ENCODE measurements around the gene ST3GAL3. TPM values are rescaled to one million over a fixed set of nuclear protein-coding genes. Genes with fewer than 3 reads are reported as not detected.

Gene ST3GAL3
- total RNA-seq, 1 experiment from 2014 or later, result 8.3 TPM

DNA sequence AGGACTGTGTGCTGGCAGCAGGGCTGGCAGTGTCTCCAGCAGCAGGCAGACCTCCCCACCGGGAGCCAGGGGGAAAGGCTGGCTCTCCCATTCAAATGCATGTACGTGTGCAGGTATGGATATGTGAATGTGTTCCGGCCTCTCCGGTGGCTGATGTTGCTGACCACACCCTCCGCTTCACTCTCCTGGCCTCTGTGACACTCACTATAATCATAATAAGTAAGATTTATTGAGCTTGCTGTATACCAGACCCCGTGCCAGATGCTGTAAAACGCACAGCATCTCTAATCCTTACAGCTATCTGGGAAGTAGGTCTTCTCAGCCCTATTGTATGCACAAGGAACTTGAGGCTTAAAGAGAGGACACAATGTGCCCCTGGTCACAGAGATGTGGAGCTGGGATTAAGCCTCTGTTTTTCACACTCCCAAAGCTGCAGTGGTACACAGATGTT is 205.7 kb downstream of the ST3GAL3 start:
- DNase-seq, result no peak
- no peak overlapping the region for H3K23ac ChIP-seq (ENCODE audit: insufficient read length, low read depth, low read length)
- no peak overlapping the region for H2BK12ac ChIP-seq (ENCODE audit: insufficient read length, low read depth, low read length)
- H2BK120ac ChIP-seq (ENCODE audit: low read depth, low read length, poor library complexity, severe bottlenecking), result no peak overlapping the region
- Mint-ChIP-seq H3K9me3 (no peaks in the 10 kb centered on the region), H3K4me1 (peaks cover 32 to 34% of the 10 kb centered on the region in 2 experiments), H3K36me3 (ENCODE audit: insufficient read depth in 1 of 3, low read depth in 3 of 3) (no peaks in the 10 kb centered on the region), H3K27ac (peak overlapping the region in 2 of 3 experiments; percentile 48 to 65; a peak in 2 of 7 replicates), H3K27me3 (ENCODE audit: low read depth) (peaks cover under 1% of the 10 kb centered on the region; the same call in 1 of the 2 replicates), H3K4me3 (no peak overlapping the region)
- no peak overlapping the region for H3K27ac ChIP-seq (ENCODE audit: insufficient read length, low read depth, low read length)
- H4K20me1 ChIP-seq (ENCODE audit: control insufficient read depth, insufficient read depth, insufficient read length), result no peaks in the 10 kb centered on the region
- no peak overlapping the region for H3K14ac ChIP-seq (ENCODE audit: insufficient read depth, low read length)
- no peak overlapping the region for H3K4me2 ChIP-seq (ENCODE audit: insufficient read depth, insufficient read length, low read length)
- H3K56ac ChIP-seq (ENCODE audit: insufficient read length, low read depth, low read length), result no peak overlapping the region
- H4K5ac ChIP-seq (ENCODE audit: insufficient read length, low read depth, low read length), result no peak overlapping the region
- TF ChIP-seq, protein P1, sequence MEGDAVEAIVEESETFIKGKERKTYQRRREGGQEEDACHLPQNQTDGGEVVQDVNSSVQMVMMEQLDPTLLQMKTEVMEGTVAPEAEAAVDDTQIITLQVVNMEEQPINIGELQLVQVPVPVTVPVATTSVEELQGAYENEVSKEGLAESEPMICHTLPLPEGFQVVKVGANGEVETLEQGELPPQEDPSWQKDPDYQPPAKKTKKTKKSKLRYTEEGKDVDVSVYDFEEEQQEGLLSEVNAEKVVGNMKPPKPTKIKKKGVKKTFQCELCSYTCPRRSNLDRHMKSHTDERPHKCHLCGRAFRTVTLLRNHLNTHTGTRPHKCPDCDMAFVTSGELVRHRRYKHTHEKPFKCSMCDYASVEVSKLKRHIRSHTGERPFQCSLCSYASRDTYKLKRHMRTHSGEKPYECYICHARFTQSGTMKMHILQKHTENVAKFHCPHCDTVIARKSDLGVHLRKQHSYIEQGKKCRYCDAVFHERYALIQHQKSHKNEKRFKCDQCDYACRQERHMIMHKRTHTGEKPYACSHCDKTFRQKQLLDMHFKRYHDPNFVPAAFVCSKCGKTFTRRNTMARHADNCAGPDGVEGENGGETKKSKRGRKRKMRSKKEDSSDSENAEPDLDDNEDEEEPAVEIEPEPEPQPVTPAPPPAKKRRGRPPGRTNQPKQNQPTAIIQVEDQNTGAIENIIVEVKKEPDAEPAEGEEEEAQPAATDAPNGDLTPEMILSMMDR (conservative IDR thresholded peaks at IDR 0.05), result no peak
- H4K91ac ChIP-seq (ENCODE audit: insufficient read length, low read depth, low read length), result no peak overlapping the region
- no peaks in the 10 kb centered on the region for H3K27me3 ChIP-seq (ENCODE audit: insufficient read depth, low read length)
- H3K4ac ChIP-seq (ENCODE audit: low read depth, low read length), result no peak overlapping the region
- no peak overlapping the region for H2BK20ac ChIP-seq (ENCODE audit: low read depth, low read length, poor library complexity, severe bottlenecking)
- H2AFZ ChIP-seq (ENCODE audit: low read length), result no peak overlapping the region
- no peak overlapping the region for H2BK5ac ChIP-seq (ENCODE audit: insufficient read length, low read length)
- no peak overlapping the region for H3K18ac ChIP-seq (ENCODE audit: insufficient read length, low read depth, low read length)
- WGBS (ENCODE audit: extremely low coverage, insufficient read length, low lambda C conversion rate), result no CpG with 5 or more reads among the region's 7 CpGs
- peaks cover 11% of the 10 kb centered on the region for H3K4me1 ChIP-seq (ENCODE audit: insufficient read depth, low read length)
- no peak overlapping the region for H2AK5ac ChIP-seq (ENCODE audit: insufficient read length, low read length)
- H4K8ac ChIP-seq (replicated peaks; ENCODE audit: insufficient read length, low read depth, low read length), result no peak overlapping the region
- no peaks in the 10 kb centered on the region for H3K9me3 ChIP-seq (ENCODE audit: control insufficient read depth, low read depth, low read length)
- no peaks in the 10 kb centered on the region for H3K23me2 ChIP-seq (ENCODE audit: insufficient read length, low read depth, low read length, poor library complexity, severe bottlenecking)
- H3K79me1 ChIP-seq (ENCODE audit: insufficient read depth, low read depth, low read length, poor library complexity, severe bottlenecking), result no peaks in the 10 kb centered on the region
- no peak overlapping the region for H3K9ac ChIP-seq (ENCODE audit: extremely low read depth, insufficient read length, low read length)
- no peak overlapping the region for H3T11ph ChIP-seq (ENCODE audit: low read length)
- H2BK15ac ChIP-seq (ENCODE audit: low read depth, low read length), result no peak overlapping the region
- no peaks in the 10 kb centered on the region for H3K79me2 ChIP-seq (ENCODE audit: insufficient read depth, low read length)
